Calu3 (cell line): Measurements from ENCODE around the gene GSE1. TPM values are rescaled to one million over a fixed set of nuclear protein-coding genes. Genes with fewer than 3 reads are reported as not detected.

Source experiments
- BruUV-seq: library from RNA; stranded (reverse); fragments of 400-500 nt; replicated peaks from 2 replicates; lab custom pipeline; 2021; lab: Mats Ljungman, UMichigan
- CTCF ChIA-PET: fragments of 300-600 bp; sonication (Branson Sonifier 250); formaldehyde crosslinking; loops from one replicate; lab custom pipeline; 2022; ENCODE audit warnings: antibody characterized with exemption; lab: Charles Lee
- DNase-seq: peaks from one replicate; pipeline ENCODE4 v3.0.0; 2022
- H3K27ac Mint-ChIP-seq: one replicate; pipeline ENCODE4 v1.8.0; 2022; ENCODE audit warnings: mixed read lengths; ENCODE audit not compliant: unreplicated experiment
- H3K27me3 Mint-ChIP-seq: one replicate; pipeline ENCODE4 v1.8.0; 2022; ENCODE audit warnings: mixed read lengths; ENCODE audit not compliant: unreplicated experiment
- H3K36me3 Mint-ChIP-seq: one replicate; pipeline ENCODE4 v1.8.0; 2022; ENCODE audit warnings: mild to moderate bottlenecking, moderate library complexity, mixed read lengths; ENCODE audit not compliant: insufficient read depth, unreplicated experiment
- H3K4me1 Mint-ChIP-seq: one replicate; pipeline ENCODE4 v1.8.0; 2022; ENCODE audit warnings: mild to moderate bottlenecking, low read depth, mixed read lengths; ENCODE audit not compliant: unreplicated experiment
- H3K4me3 Mint-ChIP-seq: one replicate; pipeline ENCODE4 v1.8.0; 2022; ENCODE audit warnings: mild to moderate bottlenecking, low read depth, moderate library complexity, mixed read lengths; ENCODE audit not compliant: unreplicated experiment
- H3K9me3 Mint-ChIP-seq: one replicate; pipeline ENCODE4 v1.8.0; 2022; ENCODE audit warnings: low read depth, mixed read lengths; ENCODE audit not compliant: unreplicated experiment
- CTCF ChIP-seq: fragments of 200-600 bp; IDR thresholded peaks from one replicate; pipeline ENCODE4 v1.8.0; 2022; ENCODE audit warnings: antibody characterized with exemption; ENCODE audit not compliant: unreplicated experiment
- intact Hi-C: fragments of 100-400 bp; cut with micrococcal nuclease; formaldehyde crosslinking; loops from one replicate; pipeline ENCODE4 v1.10.0; 2022; ENCODE audit not compliant: unreplicated experiment
- total RNA-seq: library from RNA; stranded (reverse); gene quantifications from 2 replicates; pipeline ENCODE4 v1.2.3, GENCODE V29; 2022

The GSE1 gene
- total RNA-seq, 1 experiment from 2014 or later = 45.3 TPM

- Mint-ChIP-seq H3K27ac (no peak overlapping the region), H3K36me3 (peaks cover 20% of the 10 kb centered on the region), H3K4me3 (no peak overlapping the region), H3K4me1 (peaks cover 16% of the 10 kb centered on the region), H3K27me3 (no peaks in the 10 kb centered on the region), H3K9me3 (no peaks in the 10 kb centered on the region)
- no peak for TF ChIP-seq CTCF
- no peak for DNase-seq
- no TSS peak for BruUV-seq
- CTCF ChIA-PET = no interaction called here
- intact Hi-C loops = loop anchor here (5.0 kb wide), 1 partner anchor 80 kb away; no protein-coding TSS in a partner anchor
Observed at GRCh38 chr16:85677383-85677967, 64.4 kb downstream of the GSE1 start.

DNA sequence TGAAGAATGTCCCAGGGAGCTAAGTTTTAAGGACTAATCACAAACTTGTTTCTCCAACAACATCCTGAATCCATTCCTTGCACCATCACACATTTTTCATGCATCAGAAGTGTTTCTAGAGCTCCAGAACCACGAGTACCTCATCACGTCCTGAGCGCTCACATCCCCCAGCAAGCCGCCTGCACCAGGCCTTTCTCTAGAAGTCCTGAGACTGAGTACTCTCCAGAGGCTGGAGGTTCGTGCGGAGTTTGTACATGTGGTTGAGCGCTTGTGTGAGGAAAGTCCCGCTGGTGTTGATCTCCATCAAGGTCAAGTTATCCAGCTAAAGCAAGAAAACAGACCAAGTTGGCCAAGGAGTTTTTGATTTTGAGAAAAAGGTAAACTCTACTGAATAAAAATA lies 64.9 kb downstream of the GSE1 start:
- peaks cover 20% of the 10 kb centered on the region for H3K36me3 Mint-ChIP-seq
- peaks cover 16% of the 10 kb centered on the region for H3K4me1 Mint-ChIP-seq
- CTCF ChIA-PET = no interaction called here
- no peaks in the 10 kb centered on the region for H3K9me3 Mint-ChIP-seq
- no peak overlapping the region for H3K27ac Mint-ChIP-seq
- TF ChIP-seq CTCF = no peak
- no peak for DNase-seq
- no peak overlapping the region for H3K4me3 Mint-ChIP-seq
- BruUV-seq = no TSS peak
- intact Hi-C loops = loop anchor here (5.0 kb wide), 1 partner anchor 79 kb away; no protein-coding TSS in a partner anchor
- H3K27me3 Mint-ChIP-seq = no peaks in the 10 kb centered on the region

- CTCF ChIA-PET = no interaction called here
- no peak for DNase-seq
- TF ChIP-seq CTCF = no peak
- H3K4me3 Mint-ChIP-seq = no peak overlapping the region
- peaks cover 14% of the 10 kb centered on the region for H3K4me1 Mint-ChIP-seq
- intact Hi-C loops = loop anchor here (5.0 kb wide), 1 partner anchor 78 kb away; no protein-coding TSS in a partner anchor
- H3K27me3 Mint-ChIP-seq = no peaks in the 10 kb centered on the region
- H3K27ac Mint-ChIP-seq = no peak overlapping the region
- H3K36me3 Mint-ChIP-seq = peaks cover 16% of the 10 kb centered on the region
- H3K9me3 Mint-ChIP-seq = no peaks in the 10 kb centered on the region
- BruUV-seq = no TSS peak
Observed at GRCh38 chr16:85678821-85679220, 65.7 kb downstream of the GSE1 start.

GRCh38 chr16:85679870-85680269 lies 66.7 kb downstream of the GSE1 start:
- Mint-ChIP-seq H3K9me3 (no peaks in the 10 kb centered on the region), H3K4me1 (peaks cover 4% of the 10 kb centered on the region), H3K4me3 (no peak overlapping the region), H3K36me3 (peaks cover 6% of the 10 kb centered on the region), H3K27ac (no peak overlapping the region), H3K27me3 (no peaks in the 10 kb centered on the region)
- BruUV-seq = no TSS peak
- intact Hi-C loops = loop anchor here (5.0 kb wide), 1 partner anchor 77 kb away; no protein-coding TSS in a partner anchor
- no peak for TF ChIP-seq CTCF
- no peak for DNase-seq
- CTCF ChIA-PET = no interaction called here
